Transverse colon (tissue), 4 donors: Measurements from ENCODE around the gene PIWIL4. TPM values are rescaled to one million over a fixed set of nuclear protein-coding genes. Genes with fewer than 3 reads are reported as not detected.
"Not testable (repeated sequence)": the region's sequence is repeated elsewhere in the genome, so short reads cannot be mapped to it uniquely, and the experiment has no call there.

Experiments
- DNase-seq: peaks from one replicate; pipeline ENCODE4 v3.0.0-alpha.2; 2019
- H3K27ac ChIP-seq, 4 donors: fragments of 200-600 bp; sonication (generic); 2 replicates each; pipeline ENCODE4 v1.5.1; 2016 to 2018; ENCODE audit warnings: inconsistent platforms in 4 of 4
- H3K27me3 ChIP-seq: fragments of 200-600 bp; sonication (generic); 2 replicates; pipeline ENCODE4 v1.5.1; 2017; ENCODE audit warnings: inconsistent platforms
- H3K36me3 ChIP-seq, 4 donors: fragments of 200-600 bp; sonication (generic); 2 replicates each; pipeline ENCODE4 v1.5.1; 2017 to 2019; ENCODE audit warnings: inconsistent platforms in 4 of 4
- H3K4me1 ChIP-seq, 4 donors: fragments of 200-600 bp; sonication (generic); 2 replicates each; pipeline ENCODE4 v1.5.1; 2017 to 2020; ENCODE audit warnings: inconsistent platforms in 4 of 4
- H3K4me3 ChIP-seq, 4 donors: fragments of 200-600 bp; sonication (generic); 1 replicate in 1 of 4; 2 replicates in 3 of 4; pipeline versions ENCODE4 v1.5.1 to v1.6.1; 2017 to 2019; ENCODE audit warnings: inconsistent platforms in 4 of 4
- H3K9me3 ChIP-seq, 2 donors: fragments of 200-600 bp; sonication (generic); 2 replicates each; pipeline ENCODE4 v1.5.1; 2017 to 2019; ENCODE audit warnings: inconsistent platforms in 2 of 2
- EP300 ChIP-seq: sonication (generic); formaldehyde crosslinking; IDR thresholded peaks from one replicate; pipeline ENCODE4 v1.6.1; 2017; ENCODE audit warnings: antibody characterized with exemption, low read depth
- POLR2A ChIP-seq: fragments of 450-650 bp; IDR thresholded peaks from one replicate; pipeline ENCODE4 v1.6.1; 2016; ENCODE audit warnings: antibody characterized with exemption, mild to moderate bottlenecking, moderate library complexity
- POLR2AphosphoS5 ChIP-seq, 3 donors: sonication (generic); formaldehyde crosslinking; IDR thresholded peaks; one replicate each; pipeline ENCODE4 v1.6.1; 2016; ENCODE audit warnings: antibody characterized with exemption in 3 of 3
- WGBS, 2 donors: methylation state at CpG; one replicate each; pipeline ENCODE4 v1.1.5; 2018; ENCODE audit warnings: low coverage in 1 of 2; 5-methylcytosine and 5-hydroxymethylcytosine counted together
- in situ Hi-C, 4 donors: fragments of 200-750 bp; cut with MboI; loops; one replicate each; pipeline versions ENCODE4 v1.15.0 to v1.15.1; 2017; ENCODE audit warnings: low sequenced_read_pairs in 3 of 4, low pct_ligation_motif_present in 1 of 4, low pct_unique_long_range_greater_than_20kb in 1 of 4
- intact Hi-C: fragments of 100-400 bp; cut with DNase I; formaldehyde crosslinking; loops from one replicate; pipeline ENCODE4 v1.15.1; 2023; ENCODE audit warnings: low total_unique reads
- total RNA-seq, 4 donors: library from RNA; depleted of rRNA; stranded (reverse); fragments of >200 nt; gene quantifications; one replicate each; pipeline ENCODE4 v1.1.0, GENCODE V29; 2016
- TF ChIP-seq, protein P1 (sequence below), 5 experiments: fragments of 200-600 bp in 3 of 5; fragments of 450-650 bp in 2 of 5; sonication (generic) in 3 of 5; IDR thresholded peaks; 1 replicate in 2 of 5; 2 replicates in 3 of 5; pipeline ENCODE4 v1.5.1; 2016 to 2017; ENCODE audit warnings: antibody characterized with exemption in 5 of 5, inconsistent platforms in 3 of 5, mild to moderate bottlenecking in 2 of 5, moderate library complexity in 1 of 5

Gene PIWIL4
- total RNA-seq, 4 donors from 2014 or later = 6.7 to 17.9 (median 8.9) TPM

DNA sequence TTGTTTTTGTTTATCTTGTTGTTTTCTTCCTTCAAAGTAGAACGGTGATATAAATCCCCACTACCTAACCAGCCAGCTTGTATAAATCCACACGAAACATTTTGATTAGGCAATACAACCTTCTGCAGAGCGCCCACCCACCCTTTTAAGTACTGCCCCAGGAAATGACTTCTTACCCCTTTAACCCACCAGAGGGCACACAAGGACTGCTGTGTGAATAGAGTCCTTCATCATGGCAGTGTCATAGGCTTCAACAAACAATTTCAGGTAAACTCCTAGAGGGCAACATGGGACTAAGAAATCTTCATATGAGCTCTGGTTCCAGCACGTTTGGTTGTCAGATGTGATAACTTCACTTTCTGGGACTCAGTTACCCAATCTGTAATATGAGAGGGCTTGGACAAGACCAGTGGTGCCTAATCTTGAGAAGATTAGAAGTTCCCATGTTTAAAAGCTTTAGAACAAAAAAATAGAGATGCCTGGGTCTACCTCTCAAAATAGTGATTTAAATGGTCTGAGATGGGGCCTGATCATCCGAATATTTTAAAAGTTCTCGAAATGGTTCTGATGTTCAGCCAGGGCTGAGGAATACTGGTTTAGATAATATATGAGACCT is 56.1 kb downstream of the PIWIL4 start:
- intact Hi-C loops = no loop called here
- TF ChIP-seq, protein P1, sequence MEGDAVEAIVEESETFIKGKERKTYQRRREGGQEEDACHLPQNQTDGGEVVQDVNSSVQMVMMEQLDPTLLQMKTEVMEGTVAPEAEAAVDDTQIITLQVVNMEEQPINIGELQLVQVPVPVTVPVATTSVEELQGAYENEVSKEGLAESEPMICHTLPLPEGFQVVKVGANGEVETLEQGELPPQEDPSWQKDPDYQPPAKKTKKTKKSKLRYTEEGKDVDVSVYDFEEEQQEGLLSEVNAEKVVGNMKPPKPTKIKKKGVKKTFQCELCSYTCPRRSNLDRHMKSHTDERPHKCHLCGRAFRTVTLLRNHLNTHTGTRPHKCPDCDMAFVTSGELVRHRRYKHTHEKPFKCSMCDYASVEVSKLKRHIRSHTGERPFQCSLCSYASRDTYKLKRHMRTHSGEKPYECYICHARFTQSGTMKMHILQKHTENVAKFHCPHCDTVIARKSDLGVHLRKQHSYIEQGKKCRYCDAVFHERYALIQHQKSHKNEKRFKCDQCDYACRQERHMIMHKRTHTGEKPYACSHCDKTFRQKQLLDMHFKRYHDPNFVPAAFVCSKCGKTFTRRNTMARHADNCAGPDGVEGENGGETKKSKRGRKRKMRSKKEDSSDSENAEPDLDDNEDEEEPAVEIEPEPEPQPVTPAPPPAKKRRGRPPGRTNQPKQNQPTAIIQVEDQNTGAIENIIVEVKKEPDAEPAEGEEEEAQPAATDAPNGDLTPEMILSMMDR (IDR thresholded peaks at IDR 0.05) = peak; percentile 57 to 65 (median 62)
- TF ChIP-seq POLR2A (no peak), EP300 (no peak), POLR2AphosphoS5 (IDR thresholded peaks at IDR 0.05) (no peak)
- in situ Hi-C loops = loop anchor here in 3 of 4 donors (10.0 kb wide), 1 partner anchor 272 kb away; no protein-coding TSS in a partner anchor
- Histone ChIP-seq H3K4me3 (no peak overlapping the region), H3K9me3 (peaks cover 5 to 6% of the 10 kb centered on the region in 2 donors), H3K36me3 (no peaks in the 10 kb centered on the region), H3K4me1 (no peaks in the 10 kb centered on the region), H3K27me3 (no peaks in the 10 kb centered on the region), H3K27ac (no peak overlapping the region)
- WGBS, 2 donors = 29 to 38% methylated on average over 4 to 6 of the region's 6 CpGs
- peak; percentile 22 for DNase-seq

DNA sequence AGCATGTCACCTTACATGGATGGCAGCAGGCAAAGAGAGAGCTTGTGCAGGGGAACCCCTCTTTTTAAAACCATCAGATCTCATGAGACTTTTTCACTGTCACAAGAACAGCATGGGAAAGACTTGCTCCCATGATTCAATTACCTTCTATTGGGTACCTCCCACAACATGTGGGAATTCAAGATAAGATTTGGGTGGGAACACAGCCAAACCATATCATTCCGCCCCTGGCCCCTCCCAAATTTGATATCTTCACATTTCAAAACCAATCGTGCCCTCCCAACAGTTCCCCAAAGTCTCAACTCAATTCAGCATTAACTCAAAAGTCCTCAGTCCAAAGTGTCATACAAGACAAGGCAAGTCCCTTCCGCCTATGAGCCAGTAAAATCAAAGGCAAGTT is 58.3 kb downstream of the PIWIL4 start:
- H3K9me3 ChIP-seq, H3K27me3 ChIP-seq, H3K36me3 ChIP-seq, intact Hi-C loops, H3K4me1 ChIP-seq, DNase-seq, H3K27ac ChIP-seq, H3K4me3 ChIP-seq: not testable (repeated sequence)
- WGBS, 2 donors = 71 to 83% methylated on average over 3 of the region's 3 CpGs
- in situ Hi-C loops = loop anchor here (10.0 to 25.0 kb wide), 2 partner anchors 262 to 269 kb away; no protein-coding TSS in a partner anchor

DNA sequence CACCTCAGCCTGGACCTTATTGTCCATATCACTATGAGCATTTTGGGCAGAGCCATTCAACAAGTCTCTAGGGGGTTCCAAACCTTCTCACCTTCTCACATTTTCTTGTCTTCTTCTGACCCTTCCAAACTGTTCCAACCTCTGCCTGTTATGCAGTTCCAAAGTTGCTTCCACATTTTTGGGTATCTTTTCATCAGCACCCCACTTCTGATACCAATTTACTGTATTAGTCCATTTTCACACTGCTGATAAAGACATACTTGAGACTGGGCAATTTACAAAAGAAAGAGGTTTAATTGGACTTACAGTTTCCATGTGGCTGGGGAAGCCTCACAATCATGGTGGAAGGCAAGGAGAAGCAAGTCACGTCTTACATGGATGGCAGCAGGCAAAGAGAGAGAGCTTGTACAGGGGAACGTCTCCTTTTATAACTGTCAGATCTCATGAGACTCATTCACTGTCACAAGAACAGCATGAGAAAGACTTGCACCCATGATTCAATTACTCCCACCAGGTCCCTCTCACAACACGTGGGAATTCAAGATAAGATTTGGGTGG is 59.9 kb downstream of the PIWIL4 start:
- H3K27ac ChIP-seq, H3K9me3 ChIP-seq, H3K4me3 ChIP-seq, H3K27me3 ChIP-seq, H3K36me3 ChIP-seq, H3K4me1 ChIP-seq, intact Hi-C loops, DNase-seq: not testable (repeated sequence)
- WGBS, 2 donors = 74 to 75% methylated on average over 3 of the region's 3 CpGs
- in situ Hi-C loops = loop anchor here (10.0 to 25.0 kb wide), 2 partner anchors 260 to 268 kb away; no protein-coding TSS in a partner anchor

DNA sequence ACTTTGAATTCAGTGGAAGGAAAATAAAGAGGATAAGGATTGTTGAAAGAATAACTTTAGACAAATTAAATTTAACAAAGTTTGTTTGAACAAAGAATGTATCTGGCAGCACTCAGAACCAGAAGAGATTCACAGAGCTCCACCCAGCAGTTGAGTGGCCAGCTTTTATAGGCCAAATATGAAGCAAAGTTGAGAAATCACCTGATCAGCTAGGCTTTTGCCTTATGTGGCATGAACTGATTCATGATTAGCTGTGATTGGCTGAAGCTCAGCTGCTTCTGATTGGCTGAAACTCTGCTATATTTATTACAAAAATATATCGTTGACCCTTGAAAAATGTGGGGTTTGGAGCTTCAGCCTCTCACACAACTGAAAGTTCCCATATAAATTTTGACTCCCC is 62.6 kb downstream of the PIWIL4 start:
- WGBS, 2 donors = 58 to 80% methylated on average over 1 of the region's 1 CpG
- no peak for DNase-seq
- peaks cover 5 to 6% of the 10 kb centered on the region in 2 donors for H3K9me3 ChIP-seq
- intact Hi-C loops = no loop called here
- in situ Hi-C loops = loop anchor here (10.0 to 25.0 kb wide), 2 partner anchors 258 to 265 kb away; no protein-coding TSS in a partner anchor
- H3K4me1 ChIP-seq = no peaks in the 10 kb centered on the region
- no peak for TF ChIP-seq EP300
- no peak for TF ChIP-seq POLR2A
- TF ChIP-seq, protein P1 (IDR thresholded peaks at IDR 0.05) = no peak
- no peak for TF ChIP-seq POLR2AphosphoS5 (IDR thresholded peaks at IDR 0.05)
- H3K4me3 ChIP-seq = no peak overlapping the region
- no peak overlapping the region for H3K27ac ChIP-seq
- H3K36me3 ChIP-seq = no peaks in the 10 kb centered on the region
- no peaks in the 10 kb centered on the region for H3K27me3 ChIP-seq

DNA sequence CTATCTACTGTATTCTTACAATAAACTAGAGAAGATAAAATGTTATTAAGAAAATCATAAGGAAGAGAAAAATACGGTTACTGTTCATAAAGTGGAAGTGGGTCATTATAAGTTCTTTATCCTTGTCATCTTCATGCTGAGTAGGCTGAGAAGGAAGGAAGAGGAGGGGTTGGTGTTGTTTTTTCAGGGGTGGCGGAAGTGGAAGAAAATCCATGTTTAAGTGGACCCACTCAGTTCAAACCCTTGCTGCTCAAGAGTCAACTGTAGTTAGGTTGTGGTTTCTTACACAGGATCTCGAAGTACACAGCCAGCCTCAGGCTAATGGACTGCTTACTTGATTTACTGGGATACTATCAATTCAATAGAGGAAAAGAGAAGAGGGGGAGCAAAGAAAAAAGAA is 63.1 kb downstream of the PIWIL4 start:
- no peaks in the 10 kb centered on the region for H3K36me3 ChIP-seq
- WGBS, 2 donors = 52 to 63% methylated on average over 3 of the region's 3 CpGs
- in situ Hi-C loops = loop anchor here in 1 of 4 donors (25.0 kb wide), 1 partner anchor 257 kb away; no protein-coding TSS in a partner anchor

More for the DNA sequence above, 63.1 kb downstream of the PIWIL4 start:
- TF ChIP-seq EP300 = no peak
- TF ChIP-seq POLR2AphosphoS5 (IDR thresholded peaks at IDR 0.05) = no peak
- TF ChIP-seq, protein P1 (IDR thresholded peaks at IDR 0.05) = no peak
- no peak for TF ChIP-seq POLR2A
- Histone ChIP-seq H3K9me3 (peaks cover 5 to 6% of the 10 kb centered on the region in 2 donors), H3K4me3 (no peak overlapping the region), H3K27me3 (no peaks in the 10 kb centered on the region), H3K27ac (no peak overlapping the region), H3K4me1 (no peaks in the 10 kb centered on the region)
- no peak for DNase-seq
- intact Hi-C loops = no loop called here
